Upper lobe of left lung (tissue), 4 donors: Measurements from ENCODE around the gene ADGRV1.

Experiments used
- CTCF ChIP-seq, 6 experiments: fragments of 450-650 bp in 4 of 6; fragments of 200-600 bp in 2 of 6; sonication (generic) in 2 of 6; IDR thresholded peaks; one replicate each; pipeline ENCODE4 v1.5.1; 2016 to 2019; ENCODE audit warnings: antibody characterized with exemption in 6 of 6
- EP300 ChIP-seq, 4 donors: sonication (generic); formaldehyde crosslinking; IDR thresholded peaks; one replicate each; pipeline ENCODE4 v1.5.1; 2017; ENCODE audit warnings: antibody characterized with exemption in 4 of 4, control low read depth in 2 of 4
- POLR2A ChIP-seq, 4 donors: fragments of 450-650 bp; IDR thresholded peaks; one replicate each; pipeline ENCODE4 v1.5.1; 2016 to 2017; ENCODE audit warnings: antibody characterized with exemption in 4 of 4, mild to moderate bottlenecking in 2 of 4

- no peak for TF ChIP-seq CTCF (IDR thresholded peaks at IDR 0.05)
- TF ChIP-seq EP300 (IDR thresholded peaks at IDR 0.05): no peak
- no peak for TF ChIP-seq POLR2A (IDR thresholded peaks at IDR 0.05)
Measured at GRCh38 chr5:90803381-90803780, 244.8 kb downstream of the ADGRV1 start.
